Ramos (cell line): ENCODE results near the gene PBX3.

Experiments used
- in situ Hi-C: fragments of 300-500 bp; cut with MboI; formaldehyde crosslinking; loops from one replicate; pipeline ENCODE4 v1.14.3; 2022; ENCODE audit warnings: low sequenced_read_pairs; ENCODE audit not compliant: unreplicated experiment

Gene PBX3

DNA sequence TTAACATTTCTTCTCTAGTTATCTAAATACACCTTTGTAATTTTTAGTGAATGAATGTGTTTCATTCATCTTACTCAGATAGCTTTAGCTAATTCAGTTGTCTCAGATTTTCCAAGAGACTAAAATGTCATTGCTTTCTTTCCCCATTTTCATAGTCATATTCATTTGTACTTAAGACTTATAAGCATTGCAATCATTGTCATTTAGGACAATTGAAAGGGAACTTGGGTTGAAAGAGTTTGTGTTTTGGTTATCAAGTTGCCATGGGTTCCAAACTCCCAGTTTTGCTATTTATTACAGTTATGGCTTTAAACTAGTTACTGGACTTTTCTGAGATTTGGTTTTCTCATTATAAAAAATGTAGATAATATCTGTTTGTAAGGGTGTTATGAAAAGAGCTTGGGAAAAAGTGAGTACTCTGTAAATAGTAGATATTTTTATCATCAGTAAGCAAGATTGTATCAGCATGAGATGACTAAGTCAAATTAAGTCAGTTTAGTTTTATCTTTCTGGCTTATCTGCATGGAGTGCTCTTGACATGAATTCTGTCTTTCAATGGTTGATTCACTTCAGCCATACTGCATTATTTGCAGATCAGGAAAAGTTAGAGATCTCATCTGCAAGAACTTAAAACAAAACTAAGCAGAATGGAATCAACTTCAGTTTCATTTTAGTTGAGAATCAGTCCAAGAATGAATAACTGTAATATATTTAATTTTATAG lies 107.5 kb downstream of the PBX3 start:
- in situ Hi-C loops: no loop called here

GRCh38 chr9:125856331-125856730 lies 109.2 kb downstream of the PBX3 start:
- in situ Hi-C loops: no loop called here

DNA sequence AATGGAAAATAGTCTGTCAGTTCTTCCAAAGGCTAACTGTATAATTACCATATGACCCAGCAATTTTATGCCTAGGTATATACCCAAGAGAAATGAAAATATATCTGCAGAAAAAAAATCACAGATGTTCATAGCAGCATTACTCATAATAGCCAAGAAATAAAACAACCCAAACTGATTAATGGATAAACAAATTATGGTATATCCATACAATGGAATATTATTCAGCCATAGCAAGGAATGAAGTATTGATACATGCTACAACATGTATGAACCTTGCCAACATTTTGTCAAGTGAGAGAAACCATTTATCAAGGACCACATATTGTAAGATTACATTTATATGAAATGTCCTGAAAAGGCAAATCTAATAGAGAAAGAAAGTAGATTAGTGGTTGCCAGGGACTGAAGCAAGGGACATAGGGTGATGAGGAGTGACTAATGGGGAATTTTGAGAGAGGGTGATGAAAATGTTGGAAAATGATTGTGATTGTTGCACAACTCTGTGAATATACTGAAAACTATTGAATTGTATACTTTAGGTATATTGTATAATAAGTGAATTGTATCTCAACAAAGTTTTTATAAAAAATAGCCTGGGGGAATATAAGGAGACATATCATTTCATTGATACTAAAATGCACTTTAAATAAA lies 114.4 kb downstream of the PBX3 start:
- in situ Hi-C loops: no loop called here

DNA sequence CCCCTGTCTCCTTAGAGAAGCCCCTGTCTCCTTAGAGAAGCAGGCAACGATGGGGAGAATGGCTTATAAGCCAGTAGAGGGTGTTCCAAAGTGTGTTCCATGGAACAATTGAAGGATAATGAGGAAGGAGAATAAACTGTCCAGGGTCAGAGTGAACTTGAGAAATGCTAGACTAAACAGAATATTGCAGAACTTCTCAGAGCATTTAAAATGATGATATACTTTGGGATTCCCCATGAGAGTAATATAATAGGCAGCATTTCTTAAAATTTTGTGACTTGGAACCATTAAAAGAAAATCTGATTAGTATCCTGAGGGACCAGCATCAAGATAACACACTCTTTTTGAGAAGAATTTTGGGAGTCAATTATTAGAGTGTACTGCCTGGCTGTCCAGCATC lies 116.8 kb downstream of the PBX3 start:
- in situ Hi-C loops: no loop called here

- in situ Hi-C loops: no loop called here
These were observed 120.7 kb downstream of the PBX3 start for GRCh38 chr9:125867751-125868415.

- in situ Hi-C loops: no loop called here
These were observed 131.0 kb downstream of the PBX3 start for GRCh38 chr9:125878164-125878631.

DNA sequence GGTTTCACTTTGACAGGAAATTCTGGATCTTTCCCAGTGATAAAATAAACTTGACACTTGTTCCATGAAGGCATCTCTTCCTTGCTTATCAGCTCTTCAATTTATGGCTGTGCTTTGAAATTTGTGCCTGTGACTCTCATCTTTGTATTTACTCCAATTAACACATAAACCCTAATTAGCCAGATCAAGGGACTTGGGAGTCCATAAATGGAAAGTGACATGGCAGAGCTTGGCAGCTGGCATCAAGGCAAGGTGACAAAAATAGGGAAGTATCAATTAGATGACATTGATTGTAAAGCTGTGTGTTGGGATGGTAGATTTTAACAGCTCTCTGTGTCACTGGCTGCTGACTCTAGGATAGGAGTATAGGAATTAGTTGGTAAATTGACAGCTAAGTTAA lies 133.9 kb downstream of the PBX3 start:
- in situ Hi-C loops: no loop called here

GRCh38 chr9:125883565-125884217 lies 136.5 kb downstream of the PBX3 start:
- in situ Hi-C loops: no loop called here

- in situ Hi-C loops: no loop called here
These were observed 137.0 kb downstream of the PBX3 start for GRCh38 chr9:125884218-125884595.

- in situ Hi-C loops: no loop called here
These were observed 138.3 kb downstream of the PBX3 start for GRCh38 chr9:125885405-125886034.

GRCh38 chr9:125886365-125886764 lies 139.2 kb downstream of the PBX3 start:
- in situ Hi-C loops: no loop called here

DNA sequence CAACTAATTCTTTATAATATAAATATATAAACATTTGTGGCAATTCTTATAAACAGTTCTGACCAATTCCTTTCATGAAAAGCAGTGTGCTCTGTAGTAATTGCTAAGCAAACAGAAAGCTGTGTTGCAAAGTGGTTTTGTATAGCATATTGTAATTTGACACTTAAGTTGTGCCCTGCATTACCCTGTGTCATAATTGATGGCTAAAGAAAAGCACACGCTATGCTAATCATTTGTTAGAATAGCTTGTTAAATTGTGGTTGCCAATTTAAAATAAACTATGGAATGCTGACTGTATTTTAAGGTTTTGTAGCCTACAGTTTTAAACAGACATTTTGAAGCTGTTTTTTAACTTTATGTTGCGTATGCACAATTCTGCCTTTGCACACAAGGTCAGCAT lies 140.0 kb downstream of the PBX3 start:
- in situ Hi-C loops: no loop called here

DNA sequence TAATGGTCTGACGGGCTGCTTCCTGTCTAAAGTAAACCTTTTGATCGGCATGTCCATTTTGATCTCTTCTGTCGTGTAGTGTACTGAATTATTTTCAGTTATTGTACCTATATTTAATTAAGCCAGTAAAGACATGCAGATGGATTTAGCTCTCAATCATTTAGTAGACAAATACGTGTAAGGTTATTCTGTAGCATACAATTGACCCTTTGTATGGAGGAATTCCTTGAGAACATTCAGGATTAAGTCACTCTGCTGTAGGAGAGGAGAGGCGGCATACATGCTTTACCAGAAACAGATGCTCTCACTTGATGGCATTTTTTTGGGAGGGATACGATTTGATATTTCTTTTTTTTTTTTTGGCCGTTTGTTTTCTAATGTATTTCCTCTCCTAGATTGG lies 141.0 kb downstream of the PBX3 start:
- in situ Hi-C loops: no loop called here

- in situ Hi-C loops: no loop called here
These were observed 141.9 kb downstream of the PBX3 start for GRCh38 chr9:125889112-125889475.

DNA sequence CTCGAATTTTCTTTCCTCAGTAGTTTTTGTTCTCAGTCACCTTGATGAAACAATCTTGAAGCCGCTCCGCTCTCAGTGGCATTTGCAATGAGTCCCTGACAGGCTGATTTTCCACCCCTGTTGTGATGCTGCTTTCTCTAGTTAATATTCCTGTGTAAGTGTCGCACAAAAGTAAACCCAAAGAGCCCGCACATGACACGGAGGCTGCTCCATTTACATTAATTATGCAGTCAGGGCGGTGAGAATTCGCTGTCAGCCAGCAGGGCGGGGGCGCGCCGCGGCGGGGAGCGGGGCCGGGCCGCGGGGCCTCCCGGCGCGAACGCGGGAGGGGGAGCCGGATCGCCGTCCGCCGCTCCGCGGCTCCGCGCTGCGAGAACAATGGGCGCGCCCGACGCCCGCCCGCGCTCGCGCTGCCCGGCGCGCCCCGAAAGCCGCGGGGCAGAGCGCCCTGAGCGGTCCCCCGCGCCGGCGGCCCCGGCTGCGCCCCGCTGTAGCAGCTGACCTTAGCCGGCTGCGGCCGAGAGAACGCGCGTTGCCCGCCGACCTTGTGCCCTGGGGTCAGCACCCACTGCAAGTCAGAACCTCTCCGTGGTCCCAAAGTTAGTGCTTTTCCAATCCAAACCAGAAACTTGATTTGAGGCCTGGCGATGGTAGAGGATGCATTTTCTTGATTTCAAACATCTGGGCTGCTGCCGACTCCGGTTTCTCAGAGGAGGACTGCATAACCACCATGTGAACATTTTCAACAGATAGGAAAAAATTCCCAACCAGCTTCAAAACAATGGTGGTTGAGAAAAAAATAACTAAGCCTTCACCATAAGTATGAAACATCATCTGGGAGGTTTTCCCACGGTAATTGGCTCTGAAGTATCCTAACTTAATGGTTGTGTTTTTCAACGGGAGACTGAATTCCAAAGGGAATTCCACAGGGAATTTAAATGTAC lies 142.6 kb downstream of the PBX3 start:
- in situ Hi-C loops: no loop called here

GRCh38 chr9:125890826-125891225 lies 143.7 kb downstream of the PBX3 start:
- in situ Hi-C loops: no loop called here

- in situ Hi-C loops: no loop called here
These were observed 146.1 kb downstream of the PBX3 start for GRCh38 chr9:125893277-125893676.

DNA sequence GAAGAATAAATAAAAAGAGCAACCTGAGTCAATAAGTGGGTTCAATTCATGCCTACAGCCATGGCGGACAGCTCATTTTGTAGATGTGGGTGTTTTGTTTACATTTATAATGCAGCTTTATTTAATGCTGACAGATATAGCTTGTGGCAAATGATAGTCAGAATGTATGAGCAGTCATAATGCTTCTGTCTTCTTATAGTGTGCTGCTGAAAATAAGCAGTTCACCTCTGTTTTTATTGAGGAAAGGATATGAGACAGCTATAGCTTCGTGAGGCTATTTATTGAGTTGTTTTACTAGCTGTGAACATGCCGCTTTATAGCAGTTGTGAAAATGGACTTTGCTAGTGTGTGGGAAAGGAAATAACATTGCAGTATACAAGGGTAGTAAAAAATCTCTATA lies 147.4 kb downstream of the PBX3 start:
- in situ Hi-C loops: no loop called here

DNA sequence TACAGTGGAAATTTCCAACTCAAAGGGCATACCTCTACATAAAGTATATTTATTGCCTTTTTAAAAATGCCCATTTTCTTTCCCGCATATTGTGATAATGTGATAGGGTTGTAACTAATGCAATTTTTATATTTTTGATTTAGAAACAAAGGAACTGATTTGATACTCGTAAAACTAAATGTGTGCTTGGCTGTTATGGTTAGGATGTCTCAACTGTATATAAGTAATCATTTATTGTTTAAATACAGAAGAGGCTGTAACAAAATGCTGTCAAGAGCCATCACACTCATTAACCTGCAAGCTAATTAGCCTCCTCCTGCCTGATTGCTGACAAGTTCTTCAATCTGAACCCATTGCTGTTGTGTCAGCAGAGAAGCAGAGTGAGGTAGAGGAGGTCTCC lies 149.2 kb downstream of the PBX3 start:
- in situ Hi-C loops: no loop called here

DNA sequence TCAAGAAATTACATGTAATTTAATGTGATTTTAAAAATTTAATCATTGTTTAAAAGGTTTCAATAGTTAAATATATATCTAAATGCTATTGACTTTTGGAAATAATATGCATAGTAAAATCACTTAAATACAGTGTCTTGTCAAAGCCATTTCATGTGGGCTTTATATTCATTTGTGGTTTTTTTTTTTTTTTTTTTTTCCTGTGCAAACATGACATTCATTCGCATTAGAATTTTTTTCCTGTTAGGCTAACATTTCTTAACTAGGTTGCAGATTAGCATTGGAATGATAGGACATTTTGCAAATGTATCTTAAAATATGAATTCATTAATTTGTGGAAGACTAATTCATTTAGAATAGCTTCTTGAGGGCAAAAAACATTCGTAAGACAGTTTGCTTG lies 149.8 kb downstream of the PBX3 start:
- in situ Hi-C loops: no loop called here
